ENCODE measurements around the gene USPL1.
"Not testable (repeated sequence)": the region's sequence is repeated elsewhere in the genome, so short reads cannot be mapped to it uniquely, and the experiment has no call there.

Gene USPL1

DNA sequence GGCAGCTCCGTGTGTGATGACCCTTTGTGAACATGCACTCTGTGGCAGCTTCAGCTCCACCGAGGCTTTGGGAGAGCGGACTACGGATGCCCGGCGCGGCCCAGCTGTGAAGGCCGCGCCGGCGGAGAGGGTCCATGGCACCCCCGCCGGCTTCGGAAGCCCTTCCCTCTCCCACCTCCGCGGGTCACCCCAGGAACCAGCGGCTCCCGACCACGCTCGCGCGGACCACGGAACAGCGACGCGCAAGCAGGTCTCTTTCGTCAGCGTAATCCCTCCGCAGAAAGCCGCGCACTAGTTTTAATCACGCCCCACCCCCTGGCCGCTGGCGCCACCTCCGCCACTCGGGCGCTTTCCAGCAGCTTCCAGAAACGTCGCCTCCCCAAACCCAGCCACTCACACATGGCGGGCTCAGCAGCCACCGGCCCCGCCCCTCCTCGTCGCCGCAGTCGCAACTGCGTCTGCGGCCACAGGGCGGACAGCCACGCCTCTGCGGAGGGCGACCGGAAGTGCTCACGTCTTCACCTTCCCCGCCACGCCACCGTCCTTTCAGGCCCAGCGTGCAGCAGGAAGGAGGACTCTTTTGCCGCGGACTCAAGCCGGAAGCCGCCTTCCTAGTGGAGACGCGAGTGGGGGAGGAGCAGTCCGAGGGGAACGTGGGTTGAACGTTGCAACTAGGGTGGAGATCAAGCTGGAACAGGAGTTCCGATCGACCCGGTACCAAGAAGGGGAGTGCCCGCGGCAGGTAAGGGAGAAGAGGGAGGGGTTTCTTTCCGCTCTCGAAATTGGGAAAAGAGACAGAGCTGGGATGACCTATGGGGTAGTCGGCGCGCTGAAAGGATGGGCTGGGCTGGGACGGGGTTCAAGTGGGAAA is at the start of gene USPL1:
TSS of gene USPL1 (plus strand) at position 606 of the 871 bp plus-strand sequence. CDS start 3,221 bp downstream, outside the sequence.
- peak; percentile 99 for DNase-seq

GRCh38 chr13:30569901-30570576 is 47.7 kb upstream of the USPL1 start:
- peak; percentile 15 for DNase-seq

DNA sequence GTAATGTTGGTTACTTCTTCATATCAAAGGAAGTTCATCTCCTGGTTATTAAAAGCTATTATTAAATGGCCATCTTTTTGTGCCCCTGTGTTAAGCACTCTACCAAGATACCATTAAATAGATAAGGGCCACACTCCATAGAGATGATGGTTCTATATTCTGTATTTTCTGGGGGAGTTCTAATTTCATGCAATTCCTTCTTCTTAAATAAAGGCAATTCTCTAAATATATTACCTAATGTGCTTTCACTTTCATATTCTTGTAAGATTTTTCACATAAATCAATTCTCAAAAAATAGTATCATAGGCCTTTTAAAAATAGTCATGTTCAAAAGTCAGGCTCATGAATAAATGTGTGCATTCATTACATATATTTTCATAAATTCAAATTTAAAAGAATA is 47.0 kb upstream of the USPL1 start:
- DNase-seq, result no peak

- DNase-seq, result peak; percentile 46
Measured at GRCh38 chr13:30572859-30573275, 44.9 kb upstream of the USPL1 start.

- peak; percentile 30 for DNase-seq
Measured at GRCh38 chr13:30576528-30576927, 41.2 kb upstream of the USPL1 start.

GRCh38 chr13:30577401-30577852 is 40.3 kb upstream of the USPL1 start:
- peak; percentile 81 for DNase-seq

DNA sequence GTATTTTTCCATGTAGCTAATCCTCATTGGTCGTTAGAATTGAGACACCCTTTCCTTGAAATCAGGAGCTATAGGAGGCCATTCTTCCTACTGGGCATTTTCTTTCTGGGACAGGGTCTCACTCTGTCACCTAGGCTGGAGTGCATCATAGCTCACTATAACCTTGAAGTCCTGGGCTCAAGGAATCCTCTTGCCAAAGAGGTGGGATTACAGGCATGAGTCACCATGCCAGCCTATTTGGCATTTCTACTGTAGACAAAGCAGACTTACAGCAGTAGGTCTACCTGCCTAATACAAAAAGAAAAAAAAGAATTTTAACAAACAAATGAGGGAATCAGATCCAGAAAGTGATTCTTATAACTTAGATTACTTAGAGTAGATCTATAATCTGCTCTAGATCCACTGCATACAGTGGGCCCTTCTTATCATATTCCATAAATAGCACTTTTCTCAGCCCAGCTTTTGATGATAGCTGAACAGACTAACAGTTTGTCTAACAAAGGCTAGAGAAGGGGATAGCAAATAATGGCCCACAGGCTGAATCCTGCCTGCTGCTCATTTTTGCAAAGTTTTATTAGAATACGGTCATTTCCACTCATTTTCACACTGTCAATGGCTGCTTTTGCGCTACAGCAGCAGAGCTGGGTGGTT is 36.7 kb upstream of the USPL1 start:
- no peak for DNase-seq

DNA sequence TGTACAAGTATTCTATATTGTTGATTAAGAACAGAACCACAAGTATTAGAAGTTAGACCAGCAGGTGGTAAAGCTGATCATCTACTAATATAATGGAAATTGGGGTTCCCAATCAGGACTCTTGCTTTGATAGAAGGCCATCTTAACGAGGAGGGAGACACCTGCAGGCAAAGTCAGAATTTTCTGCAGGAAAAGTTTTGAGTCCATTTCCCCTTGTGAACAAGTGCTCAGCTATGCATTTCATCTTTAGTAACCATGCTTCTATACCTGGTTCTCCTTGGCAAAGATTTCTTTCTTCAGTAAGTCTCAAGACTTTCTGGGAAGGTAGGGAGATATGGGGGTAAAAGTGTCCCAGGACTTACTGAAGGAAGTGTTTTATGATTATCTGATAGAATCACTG is 36.1 kb upstream of the USPL1 start:
- DNase-seq, result peak; percentile 18

- no peak for DNase-seq
Measured at GRCh38 chr13:30584051-30584731, 33.5 kb upstream of the USPL1 start.

GRCh38 chr13:30585748-30586262 is 31.9 kb upstream of the USPL1 start:
- no peak for DNase-seq

- no peak for DNase-seq
Measured at GRCh38 chr13:30587231-30587630, 30.5 kb upstream of the USPL1 start.

GRCh38 chr13:30587739-30588138 is 30.0 kb upstream of the USPL1 start:
- no peak for DNase-seq

GRCh38 chr13:30593001-30593400 is 24.7 kb upstream of the USPL1 start:
- no peak for DNase-seq

DNA sequence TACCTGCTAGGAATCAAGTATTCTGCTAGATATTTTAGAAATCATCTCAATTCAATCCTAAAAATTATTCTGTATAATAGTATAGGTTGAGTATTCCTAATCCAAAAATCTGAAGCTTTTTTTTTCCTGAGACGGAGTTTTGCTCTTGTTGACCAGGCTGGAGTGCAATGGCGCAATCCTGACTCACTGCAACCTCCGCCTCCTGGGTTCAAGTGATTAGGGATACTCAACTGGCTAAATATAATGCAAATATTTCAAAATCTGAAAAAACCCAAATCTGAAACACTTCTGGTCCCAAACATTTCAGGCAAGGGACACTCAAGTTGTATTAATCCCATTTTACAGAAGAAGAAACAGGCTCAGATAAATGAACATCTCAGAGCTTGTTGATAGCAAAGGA is 17.2 kb upstream of the USPL1 start:
- no peak for DNase-seq

- DNase-seq, result no peak
Measured at GRCh38 chr13:30601836-30602235, 15.9 kb upstream of the USPL1 start.

- DNase-seq, result no peak
Measured at GRCh38 chr13:30605052-30605451, 12.7 kb upstream of the USPL1 start.

DNA sequence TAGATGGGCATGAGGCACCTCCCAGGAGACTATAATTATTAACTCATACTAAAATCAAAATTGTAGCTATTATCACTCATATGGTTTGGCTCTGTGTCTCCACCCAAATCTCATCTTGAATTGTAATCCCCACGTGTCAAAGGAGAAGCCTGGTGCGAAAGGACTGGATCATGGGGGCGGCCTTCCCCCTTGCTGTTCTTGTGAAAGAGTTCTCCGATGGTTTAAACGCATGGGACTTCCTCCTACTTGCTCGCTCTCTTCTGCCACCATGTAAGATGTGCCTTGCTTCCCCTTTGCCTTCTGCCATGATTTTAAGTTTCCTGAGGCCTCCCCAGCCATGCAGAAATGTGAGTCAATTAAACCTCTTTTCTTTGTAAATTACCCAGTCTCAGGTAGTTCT is 10.5 kb upstream of the USPL1 start:
- not testable (repeated sequence) for DNase-seq

- DNase-seq, result peak; percentile 79
Measured at GRCh38 chr13:30607908-30608307, 9.8 kb upstream of the USPL1 start.

- DNase-seq, result no peak
Measured at GRCh38 chr13:30608364-30608763, 9.4 kb upstream of the USPL1 start.

- no peak for DNase-seq
Measured at GRCh38 chr13:30610311-30610710, 7.4 kb upstream of the USPL1 start.

- no peak for DNase-seq
Measured at GRCh38 chr13:30615481-30615865, 2.2 kb upstream of the USPL1 start.

DNA sequence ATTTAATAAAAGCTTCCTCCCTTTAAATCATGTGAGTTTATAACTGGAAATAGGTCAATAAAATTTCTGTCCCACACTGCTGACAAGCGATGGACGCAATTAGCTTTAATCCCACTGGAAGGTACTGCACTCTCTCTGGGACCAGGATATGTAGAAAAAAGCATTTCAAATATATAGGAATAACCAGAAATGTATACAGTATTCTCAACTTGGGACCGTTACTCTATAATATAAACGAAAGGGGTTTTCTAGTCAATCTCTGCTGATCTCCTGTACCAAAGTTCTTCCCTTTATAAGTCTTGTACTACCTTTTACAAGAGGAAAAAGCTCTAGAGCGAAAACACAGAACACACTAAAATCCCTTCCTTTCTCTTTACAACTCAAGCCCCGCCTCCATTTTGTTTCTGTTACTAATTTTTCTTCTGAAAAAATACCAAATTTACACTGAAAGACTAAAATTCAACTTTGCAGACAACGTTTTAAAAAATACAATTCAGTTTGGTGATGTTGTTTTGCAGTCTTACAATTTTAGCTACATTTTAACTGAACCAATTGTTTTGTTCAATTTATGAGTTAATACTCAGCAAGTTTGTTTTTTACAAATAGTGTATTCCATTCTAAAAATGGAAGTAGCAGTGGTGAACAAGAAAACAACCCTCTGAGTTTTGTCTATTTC is 1.7 kb upstream of the USPL1 start:
- peak; percentile 22 for DNase-seq

All from activated CD4-positive, alpha-beta T cell treated with anti-CD3 and anti-CD28 coated beads, Interleukin-2, amount 50 U/mL, for 16 hours (primary cell).